Measurements from ENCODE around the gene RHOF. TPM values are rescaled to one million over a fixed set of nuclear protein-coding genes. Genes with fewer than 3 reads are reported as not detected.
"Not testable (repeated sequence)": the region's sequence is repeated elsewhere in the genome, so short reads cannot be mapped to it uniquely, and the experiment has no call there.

The RHOF gene
- polyA plus RNA-seq, 12 donors, result 0.43 to 23.3 (median 1.6) TPM; not detected in 1

DNA sequence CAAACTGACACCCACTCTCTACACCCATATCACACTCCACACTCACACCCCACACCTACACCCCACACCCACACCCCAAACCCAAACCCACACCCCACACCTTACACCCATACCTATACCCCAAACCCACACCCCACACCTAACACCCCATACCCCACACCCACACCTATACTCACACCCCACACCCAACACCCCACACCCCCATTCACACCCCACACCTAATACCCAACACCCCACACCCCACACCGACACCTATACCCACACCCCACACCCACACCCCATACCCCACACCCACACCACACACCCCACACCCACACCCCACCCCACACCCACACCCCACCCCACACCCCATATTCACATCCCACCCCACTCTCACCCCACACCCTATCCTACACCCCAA lies 42.5 kb downstream of the RHOF start:
- DNase-seq, result no peak

DNA sequence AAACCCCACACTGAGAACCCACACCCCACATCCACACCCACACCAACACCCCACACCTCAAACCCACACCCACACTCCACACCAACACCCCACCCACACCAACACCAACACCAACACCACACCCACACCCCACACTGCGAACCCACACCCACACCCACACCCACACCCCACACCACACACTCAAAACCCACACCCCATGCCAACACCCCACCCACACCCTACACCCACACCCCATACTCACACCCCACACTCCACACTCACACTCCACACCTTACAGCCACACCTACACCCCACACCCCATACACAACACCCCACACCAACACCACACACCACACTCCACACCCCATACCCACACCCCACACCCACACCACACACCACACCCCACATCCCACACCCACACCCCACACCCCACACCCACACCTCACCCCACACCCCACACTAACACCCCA lies 43.0 kb downstream of the RHOF start:
- DNase-seq, result no peak

DNA sequence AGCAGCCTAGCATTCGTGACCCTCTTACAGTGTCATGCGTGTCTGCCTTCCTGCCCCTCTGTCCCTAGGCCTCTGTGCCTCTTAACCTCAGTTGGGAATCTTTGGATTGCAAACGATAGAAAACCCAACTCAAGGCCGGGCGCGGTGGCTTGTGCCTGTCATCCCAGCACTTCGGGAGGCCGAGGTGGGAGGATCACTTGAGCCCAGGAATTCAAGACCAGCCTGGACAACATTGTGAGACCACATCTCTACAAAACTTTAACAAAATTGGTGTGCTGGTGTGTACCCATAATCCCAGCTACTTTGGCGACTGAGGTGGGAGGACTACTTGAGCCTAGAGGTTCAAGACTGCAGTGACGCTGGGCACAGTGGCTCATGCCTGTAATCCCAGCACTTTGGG lies 44.2 kb downstream of the RHOF start:
- no peak for DNase-seq

DNA sequence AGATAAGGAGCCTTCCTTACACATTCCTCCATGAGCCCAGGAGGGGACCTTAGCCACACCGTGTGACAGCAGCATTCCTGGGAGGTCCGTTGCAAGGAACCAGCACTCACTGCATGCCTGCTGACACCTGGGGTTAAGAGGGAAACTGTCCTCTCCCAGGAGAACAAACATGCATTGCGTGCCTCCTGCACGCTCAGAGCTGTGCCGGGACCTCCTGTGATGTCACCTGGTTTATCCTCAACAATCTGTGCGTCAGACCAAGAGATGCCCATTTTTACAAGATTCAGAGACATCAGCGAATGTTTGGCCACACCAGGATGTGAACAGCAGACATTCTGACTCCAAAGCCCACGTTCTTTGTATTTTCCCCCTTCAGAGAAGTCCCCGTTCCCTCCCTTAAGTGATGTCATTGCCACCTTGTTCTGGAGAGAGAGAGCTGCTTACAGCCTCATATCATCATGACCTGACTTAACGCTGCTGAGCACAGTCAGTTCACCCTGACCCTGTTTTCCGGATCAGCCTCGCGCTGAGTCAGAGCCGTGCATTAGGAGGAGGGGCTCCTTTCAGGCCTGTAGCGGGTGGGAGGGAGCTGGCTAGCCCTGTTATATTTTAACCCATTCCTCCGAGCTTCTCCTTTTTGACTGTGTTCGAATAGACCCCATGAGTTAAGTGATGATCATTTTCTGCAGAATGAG lies 44.8 kb downstream of the RHOF start:
- no peak for DNase-seq

DNA sequence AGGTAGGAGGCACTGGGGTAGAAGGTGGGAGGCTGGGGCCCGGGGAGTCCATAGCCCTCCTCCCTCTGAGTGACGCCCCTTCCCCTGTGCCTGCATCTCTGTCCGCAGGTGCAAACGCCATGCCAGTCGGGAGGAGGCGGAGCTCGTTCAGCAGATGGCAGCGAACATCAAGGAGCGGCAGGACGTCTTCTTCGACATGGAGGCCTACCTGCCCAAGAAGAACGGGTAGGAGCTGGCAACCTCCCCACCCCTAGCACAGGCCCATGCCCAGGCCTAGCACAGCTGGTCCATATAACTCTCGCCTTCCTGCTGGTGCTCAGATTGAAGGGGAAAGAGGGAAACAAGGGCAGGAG lies 45.3 kb downstream of the RHOF start:
- DNase-seq, result no peak

DNA sequence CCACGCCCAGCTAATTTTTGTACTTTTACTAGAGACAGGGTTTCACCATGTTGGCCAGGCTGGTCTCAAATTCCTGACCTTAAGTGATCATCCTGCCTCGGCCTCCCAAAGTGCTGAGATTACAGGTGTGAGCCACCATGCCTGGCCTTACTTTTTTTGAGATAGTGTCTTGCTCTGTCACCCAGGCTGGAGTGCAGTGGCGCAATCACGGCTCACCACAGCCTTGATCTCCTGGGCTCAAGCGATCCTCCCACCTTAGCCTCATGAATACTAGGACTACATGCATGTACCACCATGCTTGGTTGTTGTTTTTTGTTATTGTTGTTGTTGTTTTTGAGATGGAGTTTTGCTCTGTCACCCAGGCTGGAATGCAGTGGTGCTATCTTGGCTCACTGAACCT lies 47.9 kb downstream of the RHOF start:
- DNase-seq, result not testable (repeated sequence)

DNA sequence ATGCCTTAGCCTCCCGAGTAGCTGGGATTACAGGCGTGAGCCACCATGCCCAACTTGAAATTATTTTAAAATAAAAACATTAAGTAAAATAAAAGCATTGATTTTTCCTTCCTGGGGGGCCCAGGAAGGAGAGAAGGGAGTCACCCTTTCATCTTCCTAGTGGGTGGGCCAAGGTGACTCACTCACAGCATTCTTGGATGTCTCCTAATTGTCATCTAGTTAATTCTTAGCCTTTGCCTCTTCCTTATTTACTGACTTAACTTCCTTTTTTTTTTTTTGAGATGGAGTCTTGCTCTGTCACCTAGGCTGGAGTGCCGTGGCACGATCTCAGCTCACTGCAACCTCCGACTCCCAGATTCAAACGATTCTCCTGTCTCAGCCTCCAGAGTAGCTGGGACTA lies 51.7 kb downstream of the RHOF start:
- DNase-seq, result no peak

DNA sequence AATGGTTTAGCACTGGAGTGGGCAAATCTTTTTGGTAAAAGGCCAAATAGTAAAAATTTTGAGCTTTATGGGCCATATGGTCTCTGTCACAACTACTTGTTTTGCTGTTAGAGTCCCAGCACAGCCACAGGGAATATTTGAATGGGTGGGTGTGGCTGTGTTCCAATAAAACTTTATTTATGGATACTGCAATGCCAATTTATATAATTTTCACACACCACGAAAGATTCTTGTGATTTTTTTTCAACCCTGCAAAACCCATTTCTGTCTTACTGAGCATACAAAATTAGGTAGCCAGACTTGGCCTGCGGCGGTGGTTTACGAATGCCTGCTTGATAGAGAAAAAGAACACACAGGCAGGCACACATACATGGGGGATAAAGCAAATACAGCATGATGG lies 52.6 kb downstream of the RHOF start:
- no peak for DNase-seq

DNA sequence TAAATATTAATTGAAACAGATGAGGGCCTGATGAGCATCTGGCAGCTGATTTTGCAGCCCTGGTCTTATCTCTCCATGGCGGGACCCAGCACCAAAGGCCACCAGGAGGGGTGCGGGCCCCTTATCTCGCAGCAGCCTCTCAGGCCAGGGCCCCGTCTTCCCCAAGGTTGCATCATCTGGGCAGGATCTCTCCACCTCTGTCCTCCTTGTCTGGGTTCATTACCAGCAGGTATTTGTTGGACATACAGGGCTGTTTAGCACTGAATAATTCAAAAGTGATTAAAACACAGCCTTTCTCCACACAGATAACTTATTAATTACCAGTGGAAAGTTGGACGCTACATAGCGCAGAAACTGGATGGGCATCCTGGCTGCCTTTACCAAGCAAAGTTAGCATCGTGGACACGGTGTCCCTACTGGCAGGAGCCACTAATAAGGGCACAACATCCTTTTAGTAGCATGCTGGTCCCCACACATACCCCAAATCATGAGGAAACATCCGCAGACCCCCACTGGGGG lies 55.1 kb downstream of the RHOF start:
- DNase-seq, result no peak

DNA sequence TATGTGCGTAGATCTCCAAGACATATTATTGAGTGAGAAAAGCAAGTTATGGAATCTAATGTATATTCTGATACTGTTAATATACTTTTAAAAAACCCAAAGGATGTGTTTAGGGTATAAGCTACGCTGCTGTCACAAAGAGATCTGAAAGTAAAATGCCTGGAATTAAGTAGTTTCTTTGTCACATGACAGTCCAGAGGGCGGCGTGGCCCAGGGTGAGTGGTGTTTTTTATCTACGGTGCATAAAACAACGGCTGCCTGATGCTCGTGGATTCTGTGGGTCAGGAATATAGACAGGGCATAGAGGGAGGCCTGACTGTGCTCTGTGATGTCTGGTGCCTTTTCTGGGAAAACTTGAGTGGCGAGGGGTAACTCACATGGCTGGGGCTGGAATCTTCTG lies 59.6 kb downstream of the RHOF start:
- DNase-seq, result no peak

DNA sequence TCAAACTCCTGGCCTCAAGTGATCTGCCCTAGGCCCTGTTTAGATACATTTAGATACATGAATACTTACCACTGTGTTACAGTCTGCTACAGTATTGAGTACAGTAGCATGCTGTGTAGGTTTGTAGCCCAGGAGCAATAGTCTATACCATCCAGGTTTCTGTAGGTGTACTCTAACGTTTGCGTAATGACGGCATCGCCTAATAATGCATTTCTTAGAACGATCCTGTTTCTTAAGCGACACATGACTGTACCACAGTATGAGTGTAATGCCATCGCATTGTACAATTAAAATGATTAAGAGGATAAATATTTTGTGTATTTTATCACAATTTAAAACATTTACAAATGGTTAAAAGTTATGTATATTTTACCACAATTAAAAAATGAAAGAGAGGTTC lies 62.0 kb downstream of the RHOF start:
- DNase-seq, result no peak

DNA sequence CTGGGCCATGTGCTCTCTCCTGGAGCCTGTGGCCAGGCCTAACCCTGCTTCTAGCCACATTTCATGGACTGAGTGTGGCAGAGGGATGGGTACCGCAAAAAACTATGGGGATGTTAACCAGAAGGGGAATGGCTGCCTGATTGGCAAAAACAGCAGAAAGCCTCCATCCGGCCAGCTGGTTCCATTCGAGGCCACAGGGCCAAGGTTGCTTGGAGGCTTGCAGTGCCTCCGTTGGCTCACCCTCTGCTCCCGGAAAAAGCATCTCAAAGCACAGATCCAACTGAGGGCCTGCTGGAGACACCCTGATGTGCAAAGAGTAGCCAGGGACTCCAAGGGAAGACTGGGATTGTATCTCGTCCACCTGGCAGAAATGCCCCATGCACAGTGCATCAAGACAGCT lies 64.5 kb downstream of the RHOF start:
- no peak for DNase-seq

Other genes starting within 250 kb of the RHOF start
- 10 to 100 TPM in 11 of 12 donors, not detected in 1; 14.0 to 39.3 (median 24.8) TPM for gene KDM2B, start 212.7 kb downstream of the RHOF start, polyA plus RNA-seq (ENCODE audit: insufficient read length in 12 of 12)
- 10 to 100 TPM in 11 of 12 donors, not detected in 1; 24.7 to 58.2 (median 31.6) TPM for gene ORAI1, start 167.2 kb downstream of the RHOF start, polyA plus RNA-seq (ENCODE audit: insufficient read length in 12 of 12)
- 1 to 10 TPM in 1 of 12 donors, under 1 TPM in 9, not detected in 2; 0.08 to 2.2 (median 0.27) TPM for gene MORN3, start 124.0 kb downstream of the RHOF start, polyA plus RNA-seq (ENCODE audit: insufficient read length in 12 of 12)
- 10 to 100 TPM in 11 of 12 donors, not detected in 1; 11.1 to 29.8 (median 19.1) TPM for gene TMEM120B, start 80.9 kb downstream of the RHOF start, polyA plus RNA-seq (ENCODE audit: insufficient read length in 12 of 12)
- gene SETD1B, start 10.3 kb upstream of the RHOF start, polyA plus RNA-seq (ENCODE audit: insufficient read length in 12 of 12), result 10 to 100 TPM in 3 of 12 donors, 1 to 10 TPM in 8, not detected in 1; 6.7 to 20.2 (median 8.1) TPM
- gene HPD, start 65.2 kb upstream of the RHOF start, polyA plus RNA-seq (ENCODE audit: insufficient read length in 12 of 12), result under 1 TPM in 5 of 12 donors, not detected in 7; 0.13 to 0.67 (median 0.22) TPM
- 10 to 100 TPM in 11 of 12 donors, not detected in 1; 34.6 to 46.5 (median 41.9) TPM for gene PSMD9, start 95.1 kb upstream of the RHOF start, polyA plus RNA-seq (ENCODE audit: insufficient read length in 12 of 12)
- 1 to 10 TPM in 7 of 12 donors, under 1 TPM in 3, not detected in 2; 0.57 to 2.2 (median 1.2) TPM for gene CFAP251, start 124.9 kb upstream of the RHOF start, polyA plus RNA-seq (ENCODE audit: insufficient read length in 12 of 12)
- 10 to 100 TPM in 11 of 12 donors, not detected in 1; 13.0 to 22.2 (median 15.7) TPM for gene BCL7A, start 228.2 kb upstream of the RHOF start, polyA plus RNA-seq (ENCODE audit: insufficient read length in 12 of 12)